ENCODE measurements around the gene REV3L.
A peak's percentile ranks its signal among the peaks of the same experiment; 100 is the strongest.
"Not testable (repeated sequence)": the region's sequence is repeated elsewhere in the genome, so short reads cannot be mapped to it uniquely, and the experiment has no call there.

Gene REV3L

DNA sequence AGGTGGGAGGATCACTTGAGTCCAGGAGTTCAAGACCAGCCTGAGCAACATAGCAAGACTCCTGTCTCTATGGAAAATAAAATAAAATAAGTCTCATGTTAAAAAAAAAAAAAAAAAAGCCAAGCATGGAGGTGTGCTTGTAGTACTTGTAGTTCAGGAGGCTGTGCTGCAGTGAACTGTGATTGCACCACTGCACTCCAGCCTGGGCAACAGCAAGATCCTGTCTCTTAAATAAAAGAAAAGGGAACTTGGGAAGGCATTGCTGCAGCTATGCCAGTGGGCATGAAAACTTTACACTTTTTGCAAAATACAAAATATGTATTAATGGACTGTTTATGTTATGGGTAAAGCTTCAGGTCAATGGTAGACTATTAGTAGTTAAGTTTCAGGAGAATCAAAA, 37.5 kb upstream of the REV3L start:
- no peak overlapping the region for H3K4me3 ChIP-seq (ENCODE audit: low read depth, low read length)
- TF ChIP-seq, protein P1, sequence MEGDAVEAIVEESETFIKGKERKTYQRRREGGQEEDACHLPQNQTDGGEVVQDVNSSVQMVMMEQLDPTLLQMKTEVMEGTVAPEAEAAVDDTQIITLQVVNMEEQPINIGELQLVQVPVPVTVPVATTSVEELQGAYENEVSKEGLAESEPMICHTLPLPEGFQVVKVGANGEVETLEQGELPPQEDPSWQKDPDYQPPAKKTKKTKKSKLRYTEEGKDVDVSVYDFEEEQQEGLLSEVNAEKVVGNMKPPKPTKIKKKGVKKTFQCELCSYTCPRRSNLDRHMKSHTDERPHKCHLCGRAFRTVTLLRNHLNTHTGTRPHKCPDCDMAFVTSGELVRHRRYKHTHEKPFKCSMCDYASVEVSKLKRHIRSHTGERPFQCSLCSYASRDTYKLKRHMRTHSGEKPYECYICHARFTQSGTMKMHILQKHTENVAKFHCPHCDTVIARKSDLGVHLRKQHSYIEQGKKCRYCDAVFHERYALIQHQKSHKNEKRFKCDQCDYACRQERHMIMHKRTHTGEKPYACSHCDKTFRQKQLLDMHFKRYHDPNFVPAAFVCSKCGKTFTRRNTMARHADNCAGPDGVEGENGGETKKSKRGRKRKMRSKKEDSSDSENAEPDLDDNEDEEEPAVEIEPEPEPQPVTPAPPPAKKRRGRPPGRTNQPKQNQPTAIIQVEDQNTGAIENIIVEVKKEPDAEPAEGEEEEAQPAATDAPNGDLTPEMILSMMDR (IDR thresholded peaks at IDR 0.05; ENCODE audit: low read depth, low read length, missing control alignments): no peak
- no peaks in the 10 kb centered on the region for H3K36me3 ChIP-seq (replicated peaks)
- no peak overlapping the region for H3K27ac ChIP-seq
- DNase-seq: no peak
- in situ Hi-C loops (cut with HindIII; ENCODE audit: low pct_ligation_motif_present, low sequenced_read_pairs): no loop called here
- no peaks in the 10 kb centered on the region for H3K27me3 ChIP-seq (replicated peaks)

DNA sequence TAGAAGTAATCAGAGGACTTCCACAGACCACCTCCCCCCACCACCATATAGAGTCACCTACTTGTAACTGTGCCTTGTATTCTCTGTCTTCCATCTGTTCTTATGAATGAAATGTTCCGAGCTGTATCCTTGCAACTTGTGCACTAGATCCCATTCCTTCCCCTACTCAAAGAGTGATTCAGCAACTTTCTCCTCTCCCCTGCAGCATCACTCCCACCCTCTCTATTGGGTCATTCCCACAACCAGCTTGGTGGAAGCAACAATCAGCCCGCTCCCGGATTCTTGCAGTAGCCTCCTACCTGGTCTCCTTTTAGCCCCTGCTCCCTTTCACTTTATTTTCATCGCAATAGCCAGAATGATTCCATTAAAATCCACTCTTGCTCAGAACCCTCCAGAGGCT, 34.9 kb upstream of the REV3L start:
- H3K36me3 ChIP-seq (replicated peaks): no peaks in the 10 kb centered on the region
- TF ChIP-seq, protein P1 (IDR thresholded peaks at IDR 0.05; ENCODE audit: low read depth, low read length, missing control alignments): no peak
- H3K27ac ChIP-seq: no peak overlapping the region
- H3K27me3 ChIP-seq (replicated peaks): no peaks in the 10 kb centered on the region
- in situ Hi-C loops (cut with HindIII; ENCODE audit: low pct_ligation_motif_present, low sequenced_read_pairs): no loop called here
- no peak for DNase-seq
- no peak overlapping the region for H3K4me3 ChIP-seq (ENCODE audit: low read depth, low read length)

DNA sequence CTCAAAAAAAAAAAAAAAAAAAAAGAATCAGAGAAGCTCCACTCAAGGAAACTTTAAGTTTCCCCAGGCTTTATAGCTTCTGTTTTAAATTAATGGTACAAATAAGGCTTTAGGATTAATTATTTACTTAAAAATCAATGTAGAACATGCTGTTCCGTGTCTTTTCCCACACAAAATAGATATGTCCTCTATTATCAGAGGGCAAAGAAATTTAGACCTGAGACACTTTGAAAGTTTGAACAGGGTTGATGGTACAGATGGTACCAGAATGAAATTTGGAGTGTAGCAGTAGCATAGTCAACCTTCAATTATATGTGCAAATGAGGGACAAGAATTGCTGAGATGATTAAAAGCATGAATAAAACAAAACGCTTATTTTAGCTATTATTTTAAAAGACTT, 32.2 kb upstream of the REV3L start:
- TF ChIP-seq, protein P1 (IDR thresholded peaks at IDR 0.05; ENCODE audit: low read depth, low read length, missing control alignments): no peak

DNA sequence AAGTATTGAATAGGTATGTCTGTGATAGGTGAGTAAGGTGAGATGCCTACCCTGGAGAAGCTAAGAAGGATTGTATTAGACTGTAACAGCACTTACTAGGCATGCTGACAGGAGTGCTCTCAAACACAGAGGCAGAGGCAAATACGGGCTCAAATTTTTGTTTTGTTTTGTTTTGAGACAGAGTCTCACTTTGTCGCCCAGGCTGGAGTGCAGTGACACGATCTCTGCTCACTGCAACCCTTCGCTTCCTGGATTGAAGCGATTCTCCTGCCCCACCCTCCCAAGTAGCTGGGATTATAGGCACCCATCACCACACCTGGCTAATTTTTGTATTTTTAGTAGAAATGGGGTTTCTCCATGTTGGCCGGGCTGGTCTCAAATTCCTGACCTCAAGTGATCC, 31.5 kb upstream of the REV3L start:
- H3K27me3 ChIP-seq (replicated peaks); DNase-seq; in situ Hi-C loops (cut with HindIII; ENCODE audit: low pct_ligation_motif_present, low sequenced_read_pairs); H3K36me3 ChIP-seq (replicated peaks); H3K27ac ChIP-seq; H3K4me3 ChIP-seq (ENCODE audit: low read depth, low read length): not testable (repeated sequence)

More for the DNA sequence above, 32.2 kb upstream of the REV3L start:
- H3K27me3 ChIP-seq (replicated peaks): no peaks in the 10 kb centered on the region
- no peak for DNase-seq
- in situ Hi-C loops (cut with HindIII; ENCODE audit: low pct_ligation_motif_present, low sequenced_read_pairs): no loop called here
- H3K27ac ChIP-seq: no peak overlapping the region
- no peaks in the 10 kb centered on the region for H3K36me3 ChIP-seq (replicated peaks)
- H3K4me3 ChIP-seq (ENCODE audit: low read depth, low read length): no peak overlapping the region

DNA sequence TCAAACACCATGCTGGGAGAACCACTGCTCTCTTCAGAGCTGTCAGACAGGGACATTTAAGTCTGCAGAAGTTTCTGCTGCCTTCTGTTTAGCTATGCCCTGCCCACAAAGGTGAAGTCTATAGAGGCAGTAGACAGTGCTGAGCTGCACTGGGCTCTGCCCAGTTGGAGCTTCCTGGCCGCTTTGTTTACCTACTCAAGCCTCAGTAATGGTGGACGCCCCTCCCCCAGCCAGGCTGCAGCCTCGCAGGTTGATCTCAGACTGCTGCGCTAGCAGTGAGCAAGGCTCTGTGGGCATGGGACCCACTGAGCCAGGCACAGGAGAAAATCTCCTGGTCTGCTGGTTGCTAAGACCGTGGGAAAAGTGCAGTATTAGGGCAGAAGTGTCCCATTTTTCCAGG, 24.2 kb upstream of the REV3L start:
- DNase-seq; H3K36me3 ChIP-seq (replicated peaks); in situ Hi-C loops (cut with HindIII; ENCODE audit: low pct_ligation_motif_present, low sequenced_read_pairs); H3K4me3 ChIP-seq (ENCODE audit: low read depth, low read length); H3K27me3 ChIP-seq (replicated peaks); H3K27ac ChIP-seq: not testable (repeated sequence)

DNA sequence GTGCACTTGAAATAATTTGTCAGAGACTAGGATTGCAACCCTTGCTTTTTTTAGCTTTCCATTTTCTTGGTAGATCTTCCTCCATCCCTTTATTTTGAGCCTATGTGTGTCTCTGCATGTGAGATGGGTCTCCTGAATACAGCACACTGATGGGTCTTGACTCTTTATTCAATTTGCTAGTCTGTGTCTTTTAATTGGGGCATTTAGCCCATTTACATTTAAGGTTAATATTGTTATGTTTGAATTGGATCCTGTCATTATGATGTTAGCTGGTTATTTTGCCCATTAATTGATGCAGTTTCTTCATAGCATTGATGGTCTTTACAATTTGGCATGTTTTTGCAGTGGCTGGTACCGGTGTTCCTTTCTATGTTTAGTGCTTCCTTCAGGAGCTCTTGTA, 22.5 kb upstream of the REV3L start:
- H3K27me3 ChIP-seq (replicated peaks); in situ Hi-C loops (cut with HindIII; ENCODE audit: low pct_ligation_motif_present, low sequenced_read_pairs); H3K4me3 ChIP-seq (ENCODE audit: low read depth, low read length); H3K27ac ChIP-seq; H3K36me3 ChIP-seq (replicated peaks); DNase-seq: not testable (repeated sequence)

DNA sequence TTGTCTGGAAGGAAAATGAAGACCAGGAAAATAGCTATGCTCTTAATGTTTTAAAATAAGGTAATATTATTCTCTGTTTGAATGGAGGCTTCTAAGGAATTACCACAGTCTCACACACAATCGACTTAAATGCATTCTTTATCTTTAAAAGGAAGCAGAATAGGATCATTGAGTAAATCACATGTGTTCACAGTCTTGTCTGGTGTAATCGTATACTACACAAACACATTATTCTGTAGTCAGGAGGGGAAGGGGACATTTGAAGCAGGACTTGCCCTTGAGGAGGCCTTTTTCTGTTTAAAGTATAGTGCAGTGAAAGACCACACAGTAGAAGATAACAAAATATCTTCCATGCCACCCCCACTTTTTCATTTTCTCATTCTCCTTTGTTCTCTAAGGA, 20.6 kb upstream of the REV3L start:
- no peak overlapping the region for H3K27ac ChIP-seq
- H3K4me3 ChIP-seq (ENCODE audit: low read depth, low read length): no peak overlapping the region
- no peaks in the 10 kb centered on the region for H3K27me3 ChIP-seq (replicated peaks)
- in situ Hi-C loops (cut with HindIII; ENCODE audit: low pct_ligation_motif_present, low sequenced_read_pairs): no loop called here
- DNase-seq: peak; percentile 2
- no peaks in the 10 kb centered on the region for H3K36me3 ChIP-seq (replicated peaks)
- TF ChIP-seq, protein P1 (IDR thresholded peaks at IDR 0.05; ENCODE audit: low read depth, low read length, missing control alignments): no peak
